Embryonic facial prominence (tissue), 1 donor: ENCODE results near the gene CARD11.

Experiments used
- DNase-seq: peaks from one replicate; pipeline ENCODE4 v3.0.0-alpha.2; 2016; ENCODE audit errors: extremely low spot score

The CARD11 gene

DNA sequence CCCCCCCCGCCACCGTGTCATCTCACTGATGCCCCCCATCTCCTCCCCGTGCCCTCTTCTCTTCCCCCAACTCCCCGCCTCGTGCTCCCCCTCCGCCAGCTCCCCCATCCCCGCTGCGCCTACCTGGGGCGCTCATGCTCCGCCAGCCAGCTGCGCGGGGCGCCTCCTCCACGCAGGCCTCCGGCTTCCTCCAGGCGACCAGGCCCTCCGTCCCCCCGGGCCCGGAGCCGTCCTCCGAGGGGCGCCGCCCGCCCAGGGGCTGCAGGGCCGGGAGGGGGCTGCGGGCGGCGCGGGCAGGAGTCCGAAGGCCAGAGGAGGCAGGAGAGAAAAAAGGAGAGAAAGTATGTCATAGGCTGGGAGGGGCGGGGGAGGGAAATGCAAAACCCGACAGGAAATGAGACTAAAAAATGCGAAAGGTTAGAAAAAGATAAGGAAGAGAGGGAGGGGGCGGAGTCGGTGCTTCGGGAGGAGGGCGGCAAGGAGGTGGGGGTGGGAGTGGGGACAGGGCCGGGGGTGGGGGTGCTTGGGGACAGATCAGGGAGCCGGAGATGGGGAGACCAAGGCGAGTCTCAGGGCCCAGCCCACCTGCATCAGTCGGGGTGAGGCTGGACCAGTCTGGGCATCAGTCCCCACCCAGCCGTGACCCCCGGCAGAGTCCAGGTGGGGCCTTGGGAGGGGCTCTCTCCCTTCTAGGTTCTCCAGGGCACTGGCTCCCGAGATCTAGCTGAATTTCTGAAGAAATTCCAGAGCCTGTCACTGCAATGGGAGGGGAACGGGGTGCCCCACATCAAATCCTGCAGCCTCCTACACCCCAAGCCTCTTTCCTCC lies at the start of gene CARD11:
Gene CARD11, minus strand, starts transcription at position 324 of the 828 bp plus-strand sequence. CDS start 85,361 bp downstream, outside the sequence.
- DNase-seq = no peak

DNA sequence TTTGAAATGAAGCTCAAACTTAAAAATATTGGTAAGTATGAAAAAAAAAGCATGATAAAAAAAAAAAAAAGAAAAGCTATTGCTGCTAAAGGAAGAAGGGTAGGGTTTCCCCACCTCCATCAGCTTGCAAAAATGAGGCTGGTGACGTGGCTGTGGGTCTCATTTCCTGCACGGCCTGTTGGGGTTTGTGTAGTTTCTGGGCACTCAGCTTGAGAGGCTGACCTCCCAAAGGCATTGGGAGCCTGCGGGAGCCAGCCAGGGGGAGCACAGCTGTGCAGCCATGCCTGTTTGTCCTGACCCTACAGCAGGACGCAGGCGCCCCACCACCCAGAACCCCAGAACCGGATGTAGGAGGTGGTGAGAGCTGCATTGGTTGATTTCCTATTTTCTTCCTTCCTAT lies 48.8 kb upstream of the CARD11 start:
- no peak for DNase-seq

DNA sequence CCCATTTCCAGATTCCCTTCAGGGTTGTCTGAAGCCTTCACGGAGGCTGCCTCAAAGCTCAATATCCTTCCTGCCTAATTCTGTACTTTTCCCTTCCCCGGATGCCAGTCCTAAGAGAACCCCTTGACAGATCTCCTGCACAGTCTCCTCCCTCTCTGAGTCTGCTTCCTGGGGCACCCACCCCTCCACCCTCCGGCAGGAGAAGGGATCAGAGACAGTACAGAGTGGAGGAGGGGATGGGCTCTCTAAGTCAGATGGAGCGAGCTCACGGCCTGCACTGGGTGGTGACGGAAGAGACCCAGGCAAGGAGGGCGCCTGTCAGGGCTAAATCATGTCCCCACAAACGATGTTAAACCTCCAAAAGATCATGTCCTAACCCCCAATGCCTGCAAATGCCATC lies 48.0 kb upstream of the CARD11 start:
- no peak for DNase-seq

DNA sequence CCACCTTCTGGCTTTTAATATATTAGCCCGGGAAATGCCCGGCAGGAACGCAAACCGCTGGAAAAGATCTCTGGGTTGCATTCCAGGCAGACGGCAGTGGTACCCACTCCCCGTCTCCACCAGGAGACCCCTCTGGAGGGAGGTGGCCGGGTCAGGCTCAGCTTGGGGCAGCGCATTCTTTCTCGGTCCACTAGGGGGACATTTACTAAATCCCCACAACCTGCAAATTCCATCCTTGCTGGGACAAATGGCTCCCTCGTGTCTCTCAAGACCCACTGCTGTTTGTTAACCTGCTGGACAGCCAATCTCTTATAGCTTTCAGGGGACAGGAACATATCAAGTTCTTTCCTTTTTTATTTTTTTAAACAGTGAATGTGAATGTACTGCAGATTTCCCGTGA lies 45.8 kb upstream of the CARD11 start:
- no peak for DNase-seq

DNA sequence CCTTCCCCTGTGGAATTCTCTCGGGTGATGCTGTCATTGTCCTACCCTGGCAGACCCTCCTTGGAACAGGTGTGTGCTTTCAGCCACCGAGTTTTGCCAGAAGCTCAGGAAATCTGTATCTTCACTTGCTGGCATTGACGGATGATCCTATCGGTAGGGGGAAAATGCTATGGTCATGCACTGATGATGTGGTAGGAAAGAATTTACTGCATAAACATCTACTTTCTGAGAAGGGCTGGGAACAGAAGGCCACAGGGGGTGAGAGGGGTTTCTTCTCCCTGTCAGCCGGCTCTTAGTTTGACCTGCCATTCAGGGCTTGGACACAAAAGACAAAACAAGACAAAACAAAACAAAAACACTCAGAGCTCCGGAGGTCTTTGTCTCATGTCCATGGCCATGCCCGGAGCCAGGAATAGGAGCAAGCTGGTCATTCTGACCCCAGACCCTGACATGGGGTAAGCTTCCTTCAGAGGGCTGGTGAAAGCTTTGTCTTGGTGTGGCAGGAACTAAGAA lies 43.6 kb upstream of the CARD11 start:
- DNase-seq = no peak

DNA sequence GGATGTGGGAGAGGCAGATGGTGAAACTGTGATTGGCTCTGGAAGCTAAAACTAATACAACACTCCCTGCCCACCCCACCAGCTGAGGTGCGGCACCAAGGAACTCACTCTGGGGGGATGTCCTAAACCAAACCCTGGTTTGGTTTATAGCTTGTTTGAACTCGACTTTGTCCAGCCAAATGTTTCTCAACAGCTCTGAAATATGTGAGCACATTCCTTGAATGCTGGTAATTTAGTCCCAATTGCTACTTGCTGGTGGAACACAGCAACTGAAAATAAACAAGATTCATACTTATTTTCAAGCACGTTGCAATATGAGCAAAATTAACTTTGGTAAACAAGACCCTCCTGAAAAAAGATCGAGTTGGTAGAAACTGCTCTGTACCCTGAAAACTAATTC lies 39.7 kb upstream of the CARD11 start:
- no peak for DNase-seq

DNA sequence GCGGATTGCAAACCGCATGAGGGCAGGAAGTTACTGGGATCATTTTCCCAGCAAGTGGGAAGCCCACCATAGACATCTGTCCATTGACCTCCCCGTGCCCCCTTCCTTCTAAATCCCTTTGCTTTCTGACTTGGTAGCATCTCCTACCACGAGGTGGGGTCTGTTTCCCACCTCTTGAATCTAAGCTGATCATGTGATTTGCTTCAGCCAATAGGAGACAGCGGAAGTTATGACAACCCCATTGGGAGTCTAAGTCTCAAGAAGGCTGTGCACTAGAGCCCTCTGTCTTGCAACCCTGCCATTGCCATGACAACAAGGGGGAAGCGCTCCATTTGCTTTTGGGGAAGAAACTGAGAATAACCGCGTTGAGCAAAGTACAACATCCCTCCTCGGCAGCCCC lies 39.2 kb upstream of the CARD11 start:
- no peak for DNase-seq

DNA sequence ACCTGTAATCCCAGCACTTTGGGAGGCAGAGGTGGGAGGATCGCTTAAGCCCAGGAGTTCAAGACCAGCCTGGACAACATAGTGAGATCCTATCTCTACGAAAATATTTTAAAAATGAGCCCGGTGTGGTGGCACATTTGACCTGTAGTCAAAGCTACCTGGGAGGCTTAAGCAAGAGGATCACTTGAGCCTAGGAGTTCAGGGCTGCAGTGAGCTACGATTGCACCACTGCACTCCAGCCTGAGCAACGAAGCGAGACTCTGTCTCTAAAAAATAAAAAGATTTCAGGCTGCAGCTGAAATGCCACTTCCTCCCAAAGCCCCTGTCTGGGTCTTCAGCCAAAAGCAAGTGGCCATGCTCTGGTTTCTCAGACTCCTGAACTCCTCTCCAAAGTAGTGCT lies 38.7 kb upstream of the CARD11 start:
- no peak for DNase-seq

DNA sequence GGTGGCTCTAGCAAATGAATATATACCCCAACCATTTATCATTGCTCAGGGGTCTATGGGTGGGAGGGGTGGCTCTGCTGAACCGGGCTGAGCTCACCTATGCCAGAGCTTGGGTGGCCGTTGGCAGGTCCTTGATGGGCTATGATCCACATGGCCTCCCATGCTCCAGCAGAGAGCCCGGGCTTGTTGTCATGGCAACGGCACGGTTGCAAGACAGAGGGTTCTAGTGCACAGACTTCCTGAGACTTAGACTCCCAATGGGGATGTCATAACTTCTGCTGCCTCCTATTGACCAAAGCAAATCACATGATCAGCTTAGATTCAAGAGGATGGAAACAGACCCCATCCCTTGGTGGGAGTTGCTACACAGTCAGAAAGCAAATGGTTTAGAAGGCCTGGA lies 36.4 kb upstream of the CARD11 start:
- DNase-seq = no peak

DNA sequence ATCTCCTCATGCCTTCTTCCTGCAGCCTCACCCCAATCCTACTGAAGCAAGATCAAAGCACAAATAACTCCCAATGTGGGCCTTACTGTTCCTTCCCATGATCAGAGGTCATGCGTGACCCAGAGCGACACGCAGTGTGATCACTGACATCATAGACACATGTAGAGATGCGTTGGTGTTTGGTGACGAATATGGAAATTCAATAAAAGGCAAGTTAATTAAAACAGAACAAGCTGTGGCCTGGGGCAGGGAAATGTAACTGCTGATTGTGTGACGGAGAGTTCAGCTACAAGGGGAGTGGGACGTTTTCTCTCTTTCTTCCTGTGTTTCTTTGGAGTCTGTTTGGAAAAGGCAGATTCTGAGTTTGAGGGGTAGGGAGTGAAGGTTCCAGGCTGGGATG lies 34.8 kb upstream of the CARD11 start:
- no peak for DNase-seq

DNA sequence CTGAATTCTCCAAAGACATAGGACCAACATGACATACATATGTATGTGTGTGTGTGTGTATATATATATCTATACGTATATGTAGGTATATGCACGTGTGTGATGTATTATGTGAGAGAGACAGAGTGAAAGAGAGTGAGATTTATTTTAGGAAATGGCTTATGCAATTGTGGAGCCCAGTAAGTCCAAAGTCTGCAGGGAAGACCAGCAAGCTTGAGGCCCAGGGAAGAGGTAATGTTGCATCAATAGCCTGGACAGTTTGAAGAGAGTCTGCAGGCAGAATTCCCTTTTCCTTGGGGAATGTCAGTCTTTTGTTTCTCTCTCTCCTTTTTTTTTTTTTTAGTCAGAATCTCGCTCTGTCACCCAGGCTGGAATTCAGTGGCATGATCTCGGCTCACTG lies 33.0 kb upstream of the CARD11 start:
- no peak for DNase-seq

DNA sequence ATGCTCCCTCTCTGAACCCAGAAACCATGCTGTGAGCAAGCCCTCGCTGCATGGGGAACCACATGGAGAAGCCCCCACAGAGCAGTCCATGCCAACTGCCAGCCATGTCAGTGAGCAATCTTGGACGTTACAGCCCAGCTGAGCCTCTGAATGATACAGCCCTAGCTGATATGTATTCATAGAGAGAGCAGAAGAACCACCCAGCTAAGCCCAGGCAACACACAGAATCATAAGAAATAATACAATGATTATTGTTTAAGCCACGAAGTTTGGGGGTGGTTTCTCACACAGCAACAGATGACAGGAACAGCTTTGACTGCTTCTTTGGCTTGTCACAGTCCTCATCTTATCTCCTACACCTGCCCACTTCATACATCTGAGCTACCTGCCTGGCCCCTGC lies 32.5 kb upstream of the CARD11 start:
- no peak for DNase-seq

DNA sequence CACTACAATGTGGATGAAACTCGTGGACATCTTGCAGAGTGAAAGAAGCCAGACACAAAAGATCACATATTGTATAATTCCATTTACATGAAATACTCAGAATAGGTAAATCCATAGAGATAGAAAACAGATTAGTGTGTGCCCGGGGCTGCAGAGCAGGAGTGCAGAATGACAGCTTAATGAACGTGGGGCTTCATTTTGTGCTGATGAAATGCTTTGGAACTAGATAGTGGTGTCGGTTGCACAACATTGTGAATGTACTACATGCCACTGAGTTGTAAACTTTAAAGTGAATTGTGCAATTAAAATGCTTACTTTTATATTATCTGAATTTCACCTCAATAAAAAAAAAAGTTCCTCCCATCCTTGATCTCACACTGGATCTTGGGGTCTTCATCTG lies 31.8 kb upstream of the CARD11 start:
- DNase-seq = no peak

DNA sequence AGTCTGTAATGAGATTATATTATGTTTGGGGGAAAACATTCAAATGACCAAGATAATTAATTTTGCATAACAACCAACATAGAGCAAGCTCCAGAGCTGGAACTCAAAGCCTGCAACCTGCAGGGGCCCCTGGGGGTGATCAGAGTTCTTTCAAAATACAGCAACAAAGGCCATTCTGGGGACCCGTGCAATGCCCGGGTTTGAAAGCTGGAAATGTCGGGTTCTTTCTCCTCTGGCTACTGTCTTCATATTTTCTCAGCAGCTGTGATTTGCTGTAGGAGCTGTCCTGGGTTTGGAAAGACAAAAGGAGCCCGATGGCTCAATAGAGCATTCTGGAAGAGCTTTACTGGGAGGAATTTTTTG lies 30.8 kb upstream of the CARD11 start:
- no peak for DNase-seq

DNA sequence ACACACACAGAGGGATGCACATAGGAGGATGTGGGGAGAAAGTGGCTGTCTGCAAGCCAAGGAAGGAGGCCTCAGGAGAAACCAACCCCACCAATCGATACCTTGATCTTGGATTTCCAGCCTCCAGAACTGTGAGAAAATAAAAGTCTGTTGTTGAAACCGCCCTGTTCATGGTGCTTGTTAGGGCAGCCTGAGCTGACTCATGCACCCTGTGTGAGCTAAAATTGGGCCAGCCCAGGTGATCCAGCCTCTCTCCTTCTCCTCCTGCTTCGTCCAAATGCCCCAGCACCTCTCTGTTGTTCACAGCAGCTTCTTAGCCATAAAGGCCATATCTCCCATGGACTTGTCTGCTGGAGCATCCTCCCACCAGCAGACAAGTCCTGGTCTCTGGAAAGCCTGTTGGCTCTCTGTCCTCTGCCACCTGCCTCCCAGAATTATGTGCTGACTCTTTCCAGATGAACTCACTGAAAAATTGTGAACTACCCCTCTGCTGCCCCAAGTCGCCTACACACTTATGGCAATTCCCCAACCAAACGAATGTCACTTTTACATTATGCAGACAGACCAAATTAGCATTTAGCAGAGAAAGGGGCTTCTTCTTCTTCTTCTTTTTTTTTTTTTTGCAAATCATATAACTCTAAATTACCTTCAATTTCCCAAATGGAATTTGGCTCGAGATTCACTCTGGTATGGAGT lies 30.2 kb upstream of the CARD11 start:
- no peak for DNase-seq

DNA sequence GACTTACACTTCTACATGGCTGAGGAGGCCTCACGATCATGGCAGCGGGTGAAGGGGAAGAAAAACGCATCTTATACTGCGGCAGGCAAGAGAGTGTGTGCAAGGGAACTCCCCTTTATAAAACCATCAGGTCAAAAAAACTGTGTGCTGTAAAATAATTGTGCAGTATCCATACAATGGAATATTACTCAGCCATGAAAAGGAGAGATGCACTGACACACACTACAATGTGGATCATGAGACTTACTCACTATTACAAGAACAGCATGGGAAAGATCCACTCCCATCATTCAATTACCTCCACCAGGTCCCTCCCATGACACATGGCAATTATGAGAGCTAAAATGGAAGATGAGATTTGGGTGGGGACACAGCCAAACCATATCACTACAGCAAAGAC lies 27.2 kb upstream of the CARD11 start:
- DNase-seq = no peak

DNA sequence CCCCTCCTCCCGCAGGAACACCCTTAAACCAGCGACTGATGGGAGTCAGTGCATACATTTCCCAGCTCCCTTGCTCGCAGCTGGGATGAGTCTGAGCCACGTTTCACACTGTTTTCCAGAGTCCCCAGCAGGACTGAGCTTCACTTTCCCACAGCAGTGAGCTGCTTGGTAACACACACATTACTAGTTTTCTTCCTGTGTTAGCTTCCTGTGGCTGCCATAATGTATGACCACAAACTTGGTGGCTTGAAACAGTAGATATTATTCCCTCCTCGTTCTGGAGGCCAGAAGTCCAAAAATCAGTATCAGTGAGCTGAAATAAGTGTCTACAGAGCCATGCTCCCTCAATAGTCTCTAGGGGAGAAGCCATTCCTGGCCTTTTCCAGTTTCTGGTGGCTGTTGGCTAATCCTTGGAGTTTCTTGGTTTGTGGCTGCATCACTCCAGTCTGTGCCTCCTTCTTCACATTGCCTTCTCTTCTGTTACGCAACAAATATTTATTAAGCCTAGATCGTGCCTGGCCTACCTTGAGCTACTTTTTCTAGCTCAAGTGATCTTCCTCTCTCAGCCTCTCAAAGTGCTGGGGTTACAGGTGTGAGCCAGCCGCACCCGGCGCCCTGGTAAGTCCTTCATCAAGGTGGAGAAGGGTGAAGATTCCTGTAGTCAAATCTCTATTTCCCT lies 26.2 kb upstream of the CARD11 start:
- DNase-seq = no peak

DNA sequence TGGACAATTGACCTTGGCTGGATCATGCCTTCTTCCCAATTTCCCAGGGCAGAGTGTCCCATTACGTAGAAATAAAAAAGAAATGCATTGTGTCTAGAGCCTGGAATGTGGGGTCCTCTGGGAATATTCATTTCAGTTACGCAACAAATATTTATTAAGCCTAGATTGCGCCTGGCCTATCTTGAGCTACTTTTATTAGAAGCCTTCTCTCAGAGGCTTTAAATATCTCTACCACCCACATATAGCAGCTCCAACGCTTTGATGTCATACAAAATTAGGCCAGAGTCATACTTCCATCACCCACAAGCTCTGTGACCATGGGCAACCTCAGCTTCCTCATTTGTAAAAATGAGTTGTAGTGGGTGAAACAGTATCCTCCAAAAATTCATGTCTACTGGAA lies 24.9 kb upstream of the CARD11 start:
- DNase-seq = no peak

DNA sequence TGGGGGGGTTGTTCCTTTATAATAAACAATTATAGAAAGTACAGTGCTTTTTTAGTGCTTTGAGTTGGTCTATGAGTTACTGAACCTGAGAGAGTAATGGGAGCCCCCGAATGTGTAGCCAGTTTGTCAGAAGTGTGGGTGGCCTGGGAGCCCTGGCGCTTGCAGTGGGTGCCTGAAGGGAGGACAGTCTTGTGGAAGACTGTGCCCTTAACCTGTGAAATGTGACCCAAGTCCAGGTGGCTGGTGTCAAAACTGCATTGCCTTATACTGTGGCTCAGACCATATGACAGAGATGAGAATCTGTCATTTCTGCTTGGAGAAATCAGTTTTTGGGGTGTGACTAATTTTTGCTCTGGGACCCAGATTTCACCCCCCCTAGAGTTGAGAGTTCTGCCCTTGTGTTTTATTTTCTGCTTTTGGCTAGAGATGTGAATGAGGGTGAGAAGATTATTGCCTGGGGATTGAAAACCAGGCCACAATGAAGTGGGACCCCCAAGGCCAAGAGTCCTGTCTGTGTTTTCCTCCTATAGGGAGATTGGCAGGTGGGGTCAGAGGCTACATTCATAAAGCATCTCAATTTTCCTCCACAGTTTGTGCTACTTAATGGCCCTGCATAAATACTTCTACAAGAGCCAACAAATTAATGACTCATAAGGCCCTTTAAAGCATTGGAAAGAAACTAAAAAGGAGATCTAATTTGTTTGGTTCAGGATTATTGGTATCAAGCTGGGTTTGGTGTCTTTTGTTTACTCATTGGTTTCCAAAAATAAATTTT lies 24.1 kb upstream of the CARD11 start:
- no peak for DNase-seq

DNA sequence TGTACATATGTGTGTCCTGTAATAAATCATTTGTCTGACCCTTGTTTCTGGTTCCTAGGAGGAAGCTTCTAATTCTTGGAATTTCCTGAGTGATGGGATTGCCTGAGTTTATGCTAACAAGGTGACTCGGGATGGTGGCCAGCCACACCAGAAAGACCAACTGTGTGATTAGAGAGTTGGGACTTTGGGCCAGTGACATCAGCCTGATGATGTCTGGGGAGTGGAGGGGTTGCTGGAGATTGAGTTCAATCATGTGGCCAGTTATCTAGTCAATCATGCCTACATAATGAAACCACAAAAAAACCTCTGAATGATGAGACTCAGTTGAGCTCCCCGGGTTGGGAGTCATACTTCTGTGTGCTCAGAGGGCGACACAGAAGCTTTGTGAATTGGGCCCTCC lies 23.5 kb upstream of the CARD11 start:
- DNase-seq = no peak

DNA sequence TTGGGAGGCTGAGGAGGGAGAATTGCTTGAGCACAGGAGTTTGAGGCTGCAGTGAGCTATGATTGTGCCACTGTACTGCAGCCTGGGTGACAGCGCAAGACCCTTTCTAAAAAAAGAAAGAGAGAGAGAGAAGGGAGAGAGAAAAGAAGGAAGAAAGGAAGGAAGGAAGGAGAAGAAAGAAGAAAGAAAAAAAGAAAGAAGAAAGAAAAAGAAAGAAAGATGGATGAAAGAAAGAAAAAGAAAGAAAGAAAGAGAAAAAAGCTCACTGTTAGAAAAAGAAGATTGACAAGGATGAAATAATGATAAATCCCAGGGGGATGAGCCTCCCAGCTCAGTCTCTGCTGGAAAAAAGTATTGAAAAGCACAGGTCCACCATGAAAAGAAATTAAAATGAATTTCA lies 22.8 kb upstream of the CARD11 start:
- no peak for DNase-seq

DNA sequence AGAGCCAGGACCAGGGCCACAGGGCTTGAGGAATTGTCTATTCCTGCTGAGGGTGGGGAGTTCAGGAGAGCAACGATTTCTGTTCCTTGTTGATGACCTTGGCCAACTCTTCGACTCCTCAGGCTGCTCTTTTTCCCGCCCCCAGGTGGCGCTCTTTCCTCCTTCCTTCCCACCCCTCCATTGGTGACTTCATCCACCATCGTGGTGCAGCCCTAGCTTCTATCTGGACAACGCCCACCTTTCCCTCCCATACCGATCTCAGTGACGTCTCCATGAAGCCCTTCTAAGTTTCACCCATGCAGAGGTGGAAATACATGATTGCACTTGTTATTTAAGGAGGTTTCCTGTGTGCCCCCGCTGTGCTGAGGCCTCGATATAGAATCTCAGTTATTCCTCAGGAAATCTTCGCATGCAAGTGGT lies 22.1 kb upstream of the CARD11 start:
- no peak for DNase-seq
